Measurements from ENCODE around the gene RASGRF2.

DNA sequence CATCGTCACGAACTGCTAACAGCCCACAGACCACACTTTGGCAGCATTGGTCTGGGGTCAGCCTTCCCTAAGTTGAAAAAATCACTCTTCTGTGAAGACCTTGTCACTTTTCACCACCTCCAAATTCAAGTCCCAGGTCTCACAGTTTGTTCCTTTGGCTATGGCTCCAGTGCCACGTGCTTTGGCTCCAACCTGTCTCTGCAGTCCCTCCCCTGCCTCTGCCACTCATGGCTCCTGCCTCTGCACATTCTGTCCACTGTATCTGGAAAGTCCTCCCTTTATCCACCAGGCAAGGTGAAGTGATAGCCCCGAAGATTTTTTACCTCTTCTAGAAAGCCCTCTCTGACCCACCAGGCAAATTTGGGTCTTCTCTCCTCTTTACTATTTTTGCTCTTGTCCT lies 278.3 kb downstream of the RASGRF2 start:
- TF ChIP-seq, protein P1, sequence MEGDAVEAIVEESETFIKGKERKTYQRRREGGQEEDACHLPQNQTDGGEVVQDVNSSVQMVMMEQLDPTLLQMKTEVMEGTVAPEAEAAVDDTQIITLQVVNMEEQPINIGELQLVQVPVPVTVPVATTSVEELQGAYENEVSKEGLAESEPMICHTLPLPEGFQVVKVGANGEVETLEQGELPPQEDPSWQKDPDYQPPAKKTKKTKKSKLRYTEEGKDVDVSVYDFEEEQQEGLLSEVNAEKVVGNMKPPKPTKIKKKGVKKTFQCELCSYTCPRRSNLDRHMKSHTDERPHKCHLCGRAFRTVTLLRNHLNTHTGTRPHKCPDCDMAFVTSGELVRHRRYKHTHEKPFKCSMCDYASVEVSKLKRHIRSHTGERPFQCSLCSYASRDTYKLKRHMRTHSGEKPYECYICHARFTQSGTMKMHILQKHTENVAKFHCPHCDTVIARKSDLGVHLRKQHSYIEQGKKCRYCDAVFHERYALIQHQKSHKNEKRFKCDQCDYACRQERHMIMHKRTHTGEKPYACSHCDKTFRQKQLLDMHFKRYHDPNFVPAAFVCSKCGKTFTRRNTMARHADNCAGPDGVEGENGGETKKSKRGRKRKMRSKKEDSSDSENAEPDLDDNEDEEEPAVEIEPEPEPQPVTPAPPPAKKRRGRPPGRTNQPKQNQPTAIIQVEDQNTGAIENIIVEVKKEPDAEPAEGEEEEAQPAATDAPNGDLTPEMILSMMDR (IDR thresholded peaks at IDR 0.05 in 4 of 5, conservative IDR thresholded peaks at IDR 0.05 in 1 of 5), result peak in 2 of 5 experiments; percentile 10 to 23
- no peak for TF ChIP-seq POLR2A (IDR thresholded peaks at IDR 0.05)
